Neural cell (in vitro differentiated cells): ENCODE data around the gene PCDH15.

Source experiments
- EP300 ChIP-seq: fragments of 450-650 bp; conservative IDR thresholded peaks from 2 replicates; pipeline ENCODE4 v1.6.1; 2014; ENCODE audit warnings: antibody characterized with exemption, mild to moderate bottlenecking, moderate library complexity; ENCODE audit not compliant: poor library complexity, severe bottlenecking
- EZH2 ChIP-seq: fragments of 200-600, 300-800 bp; shearing (Covaris generic), sonication (generic); IDR thresholded peaks from 2 replicates; pipeline ENCODE4 v1.6.1; 2014; ENCODE audit warnings: antibody characterized with exemption, low read length, borderline replicate concordance, mild to moderate bottlenecking; ENCODE audit not compliant: insufficient read depth, poor library complexity, severe bottlenecking
- MXI1 ChIP-seq: fragments of 450-650 bp; conservative IDR thresholded peaks from 2 replicates; pipeline ENCODE4 v1.6.1; 2014; ENCODE audit warnings: antibody characterized with exemption, mild to moderate bottlenecking; ENCODE audit not compliant: poor library complexity, severe bottlenecking
- POLR2AphosphoS5 ChIP-seq: IDR thresholded peaks from 2 replicates; pipeline ENCODE4 v1.6.1; 2012
- RAD21 ChIP-seq: fragments of 450-650 bp; conservative IDR thresholded peaks from 2 replicates; pipeline ENCODE4 v1.6.1; 2014; ENCODE audit warnings: antibody characterized with exemption, mild to moderate bottlenecking, moderate library complexity
- SMC3 ChIP-seq: fragments of 450-650 bp; conservative IDR thresholded peaks from 2 replicates; pipeline ENCODE4 v1.6.1; 2014; ENCODE audit warnings: antibody characterized with exemption, mild to moderate bottlenecking, moderate library complexity; ENCODE audit not compliant: poor library complexity
- TAF1 ChIP-seq: IDR thresholded peaks from 2 replicates; pipeline ENCODE4 v1.6.1; 2012; ENCODE audit warnings: low read depth
- TF ChIP-seq, protein P1 (sequence below): fragments of 450-650 bp; IDR thresholded peaks from 2 replicates; pipeline ENCODE4 v1.5.1; 2014; ENCODE audit warnings: antibody characterized with exemption, mild to moderate bottlenecking, moderate library complexity; ENCODE audit not compliant: poor library complexity, severe bottlenecking

DNA sequence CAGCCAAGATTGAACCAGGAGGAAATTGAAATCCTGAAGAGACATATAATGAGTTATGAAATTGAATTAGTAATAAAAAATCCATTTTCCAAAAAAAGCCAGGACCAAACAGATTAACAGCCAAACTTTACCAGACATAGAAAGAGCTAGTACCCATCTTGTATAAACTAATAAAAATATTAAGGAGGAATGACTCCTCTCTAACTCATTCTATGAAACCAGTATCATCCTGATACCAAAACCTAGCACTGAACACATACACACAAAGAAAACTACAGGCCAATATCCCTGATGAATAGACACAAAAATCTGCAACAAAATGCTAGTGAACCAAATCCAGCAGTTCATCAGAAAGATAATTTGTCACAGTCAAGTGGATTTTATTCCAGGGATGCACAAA is 140.6 kb downstream of the PCDH15 start:
- TF ChIP-seq, protein P1, sequence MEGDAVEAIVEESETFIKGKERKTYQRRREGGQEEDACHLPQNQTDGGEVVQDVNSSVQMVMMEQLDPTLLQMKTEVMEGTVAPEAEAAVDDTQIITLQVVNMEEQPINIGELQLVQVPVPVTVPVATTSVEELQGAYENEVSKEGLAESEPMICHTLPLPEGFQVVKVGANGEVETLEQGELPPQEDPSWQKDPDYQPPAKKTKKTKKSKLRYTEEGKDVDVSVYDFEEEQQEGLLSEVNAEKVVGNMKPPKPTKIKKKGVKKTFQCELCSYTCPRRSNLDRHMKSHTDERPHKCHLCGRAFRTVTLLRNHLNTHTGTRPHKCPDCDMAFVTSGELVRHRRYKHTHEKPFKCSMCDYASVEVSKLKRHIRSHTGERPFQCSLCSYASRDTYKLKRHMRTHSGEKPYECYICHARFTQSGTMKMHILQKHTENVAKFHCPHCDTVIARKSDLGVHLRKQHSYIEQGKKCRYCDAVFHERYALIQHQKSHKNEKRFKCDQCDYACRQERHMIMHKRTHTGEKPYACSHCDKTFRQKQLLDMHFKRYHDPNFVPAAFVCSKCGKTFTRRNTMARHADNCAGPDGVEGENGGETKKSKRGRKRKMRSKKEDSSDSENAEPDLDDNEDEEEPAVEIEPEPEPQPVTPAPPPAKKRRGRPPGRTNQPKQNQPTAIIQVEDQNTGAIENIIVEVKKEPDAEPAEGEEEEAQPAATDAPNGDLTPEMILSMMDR, result no peak
- no peak for TF ChIP-seq EZH2
- TF ChIP-seq EP300, result no peak
- TF ChIP-seq TAF1, result no peak
- no peak for TF ChIP-seq SMC3
- no peak for TF ChIP-seq MXI1
- no peak for TF ChIP-seq POLR2AphosphoS5
- TF ChIP-seq RAD21, result no peak
